Aorta (tissue), 5 donors: ENCODE data around the gene PACRG. TPM values are rescaled to one million over a fixed set of nuclear protein-coding genes. Genes with fewer than 3 reads are reported as not detected.

Experiments
- ATAC-seq: fragments of 200-7000 bp; cut with Tn5 transposase; one replicate; pipeline ENCODE4 v1.9.1; 2022; ENCODE audit warnings: moderate library complexity; ENCODE audit not compliant: low FRiP score
- DNase-seq, 2 donors: peaks; one replicate each; pipeline ENCODE4 v3.0.0-alpha.2; 2020
- H3K27ac ChIP-seq, 2 donors: one replicate each; pipeline ENCODE4 v1.5.1; 2013; ENCODE audit warnings: low read length in 2 of 2, mild to moderate bottlenecking in 2 of 2, moderate library complexity in 2 of 2, control low read depth in 1 of 2, inconsistent platforms in 1 of 2, low read depth in 1 of 2
- H3K27me3 ChIP-seq, 2 donors: one replicate each; pipeline ENCODE4 v1.6.1; 2013; ENCODE audit warnings: control low read depth in 1 of 2, low read length in 1 of 2, mild to moderate bottlenecking in 1 of 2, moderate library complexity in 1 of 2; ENCODE audit not compliant: insufficient read depth in 2 of 2, control insufficient read depth in 1 of 2
- H3K36me3 ChIP-seq, 2 donors: one replicate each; pipeline ENCODE4 v1.6.1; 2013; ENCODE audit warnings: control low read depth in 1 of 2, low read length in 1 of 2, mild to moderate bottlenecking in 1 of 2; ENCODE audit not compliant: insufficient read depth in 2 of 2, control insufficient read depth in 1 of 2
- H3K4me1 ChIP-seq, 2 donors: one replicate each; pipeline ENCODE4 v1.6.1; 2013; ENCODE audit warnings: low read length in 2 of 2, control low read depth in 1 of 2, mild to moderate bottlenecking in 1 of 2, moderate library complexity in 1 of 2; ENCODE audit not compliant: insufficient read depth in 2 of 2, control insufficient read depth in 1 of 2
- H3K4me3 ChIP-seq, 2 donors: one replicate each; pipeline ENCODE4 v1.5.1; 2013; ENCODE audit warnings: low read length in 2 of 2, control low read depth in 1 of 2, mild to moderate bottlenecking in 1 of 2
- H3K9me3 ChIP-seq: one replicate; pipeline ENCODE4 v1.6.1; 2013; ENCODE audit warnings: mild to moderate bottlenecking, low read length; ENCODE audit not compliant: control insufficient read depth
- WGBS, 2 donors: extraction: QIAGEN DNeasy Blood & Tissue Kit; methylation state at CpG; one replicate each; pipeline ENCODE4 v1.1.7; 2013; 5-methylcytosine and 5-hydroxymethylcytosine counted together
- intact Hi-C, 2 donors: fragments of 100-400 bp; cut with DNase I; formaldehyde crosslinking; loops; one replicate each; pipeline versions ENCODE4 v1.14.2 to v1.15.0; 2022
- polyA plus RNA-seq, 2 donors: library from polyadenylated mRNA; stranded (reverse); fragments of 200-250 nt; gene quantifications; one replicate each; pipeline ENCODE4 v1.2.3, GENCODE V29; 2013
- total RNA-seq, 2 donors: library from RNA; stranded (reverse); fragmentation: NEBNext Ultra II Directional; extraction: Animal tissue kit (Norgen Biotek cat#: 25700); gene quantifications; one replicate each; pipeline ENCODE4 v1.2.1, GENCODE V29; 2021
- donor health status: healthy with polysubstance abuse.
- donor health status: Bipolar disorder and iron deficiency.
- donor health status: DM: no; HTN: no; CAD: no.
- donor health status: DM: no; HTN: no; CAD: no.
- donor health status: DM: yes; HTN: yes; CAD: no.

PACRG gene
- total and polyA plus RNA-seq, 4 donors: 0.26 to 2.7 (median 0.54) TPM; not detected in 1

DNA sequence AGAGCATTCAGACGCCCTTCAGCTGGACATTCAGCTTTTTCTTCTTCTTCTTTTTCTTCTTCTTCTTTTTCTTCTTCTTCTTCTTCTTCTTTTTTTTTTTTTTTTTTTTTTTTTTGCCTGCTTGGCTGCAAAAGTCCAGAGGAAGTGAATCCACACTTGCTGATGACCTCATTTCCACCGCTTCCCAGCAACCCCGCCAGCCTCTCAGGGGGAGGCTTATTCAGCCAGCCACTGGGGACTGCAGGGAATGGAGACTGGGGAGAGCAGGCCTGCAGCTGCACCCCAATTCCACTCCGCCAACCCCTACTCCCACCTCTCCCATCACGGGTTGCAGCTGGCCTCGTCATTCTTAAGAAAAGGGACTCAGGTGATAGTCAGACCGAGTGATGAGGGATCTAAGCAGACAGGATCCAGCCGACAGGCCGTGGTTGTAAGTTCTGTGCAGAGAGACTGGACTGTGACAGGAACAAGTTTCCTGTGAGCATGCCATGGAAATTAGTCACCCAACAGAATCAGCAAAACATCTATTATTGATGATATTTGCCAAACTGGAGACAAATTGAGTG, 627.7 kb downstream of the PACRG start:
- no peaks in the 10 kb centered on the region for H3K9me3 ChIP-seq
- intact Hi-C loops: loop anchor here in 1 of 2 donors (5.0 kb wide), 1 partner anchor 52 kb away; no protein-coding TSS in a partner anchor
- no peaks in the 10 kb centered on the region for H3K36me3 ChIP-seq
- H3K27ac ChIP-seq: peak overlapping the region in 1 of 2 donors; percentile 31
- no peaks in the 10 kb centered on the region for H3K27me3 ChIP-seq
- 16 to 21% methylated on average over 9 of the region's 9 CpGs for WGBS, 2 donors
- no peak overlapping the region for H3K4me3 ChIP-seq
- ATAC-seq: peak; percentile 70
- peak; percentile 82 to 90 for DNase-seq
- H3K4me1 ChIP-seq: no peaks in the 10 kb centered on the region

GRCh38 chr6:163356324-163356723, 628.5 kb downstream of the PACRG start:
- no peak overlapping the region for H3K4me3 ChIP-seq
- no peaks in the 10 kb centered on the region for H3K36me3 ChIP-seq
- H3K27ac ChIP-seq: no peak overlapping the region
- DNase-seq: peak; percentile 80 to 88
- H3K9me3 ChIP-seq: no peaks in the 10 kb centered on the region
- intact Hi-C loops: loop anchor here in 1 of 2 donors (5.0 kb wide), 1 partner anchor 51 kb away; no protein-coding TSS in a partner anchor
- no peaks in the 10 kb centered on the region for H3K4me1 ChIP-seq
- H3K27me3 ChIP-seq: no peaks in the 10 kb centered on the region
- WGBS, 2 donors: 30 to 39% methylated on average over 11 to 13 of the region's 13 CpGs
- ATAC-seq: peak; percentile 51

GRCh38 chr6:163356743-163357142, 629.0 kb downstream of the PACRG start:
- intact Hi-C loops: loop anchor here in 1 of 2 donors (5.0 kb wide), 1 partner anchor 51 kb away; no protein-coding TSS in a partner anchor
- no peaks in the 10 kb centered on the region for H3K36me3 ChIP-seq
- no peak overlapping the region for H3K27ac ChIP-seq
- H3K9me3 ChIP-seq: no peaks in the 10 kb centered on the region
- H3K4me3 ChIP-seq: no peak overlapping the region
- ATAC-seq: no peak
- H3K27me3 ChIP-seq: no peaks in the 10 kb centered on the region
- WGBS, 2 donors: 98 to 99% methylated on average over 6 of the region's 6 CpGs
- no peak for DNase-seq
- no peaks in the 10 kb centered on the region for H3K4me1 ChIP-seq

GRCh38 chr6:163364641-163365040, 636.9 kb downstream of the PACRG start:
- DNase-seq: peak in 1 of 2 donors; percentile 41
- H3K4me1 ChIP-seq: no peaks in the 10 kb centered on the region
- no peaks in the 10 kb centered on the region for H3K36me3 ChIP-seq
- intact Hi-C loops: no loop called here
- H3K4me3 ChIP-seq: no peak overlapping the region
- 92 to 93% methylated on average over 13 of the region's 13 CpGs for WGBS, 2 donors
- H3K27me3 ChIP-seq: no peaks in the 10 kb centered on the region
- H3K27ac ChIP-seq: no peak overlapping the region
- no peak for ATAC-seq
- no peaks in the 10 kb centered on the region for H3K9me3 ChIP-seq

Other genes starting within 250 kb of the PACRG start
- gene PRKN, start 208 bp upstream of the PACRG start, total RNA-seq: 10 to 100 TPM in 1 of 2 donors, 1 to 10 TPM in 1; 9.0 to 17.3 TPM
- gene PRKN, start 208 bp upstream of the PACRG start, polyA plus RNA-seq: 1 to 10 TPM; 1.0 to 2.5 TPM